ENCODE data around the gene SLC39A11. TPM values are rescaled to one million over a fixed set of nuclear protein-coding genes. Genes with fewer than 3 reads are reported as not detected.

SLC39A11 gene
- polyA plus RNA-seq, 12 donors: 7.7 to 12.9 (median 9.9) TPM; not detected in 1

GRCh38 chr17:72692676-72693075, 399.8 kb downstream of the SLC39A11 start:
- peak; percentile 27 for DNase-seq

DNA sequence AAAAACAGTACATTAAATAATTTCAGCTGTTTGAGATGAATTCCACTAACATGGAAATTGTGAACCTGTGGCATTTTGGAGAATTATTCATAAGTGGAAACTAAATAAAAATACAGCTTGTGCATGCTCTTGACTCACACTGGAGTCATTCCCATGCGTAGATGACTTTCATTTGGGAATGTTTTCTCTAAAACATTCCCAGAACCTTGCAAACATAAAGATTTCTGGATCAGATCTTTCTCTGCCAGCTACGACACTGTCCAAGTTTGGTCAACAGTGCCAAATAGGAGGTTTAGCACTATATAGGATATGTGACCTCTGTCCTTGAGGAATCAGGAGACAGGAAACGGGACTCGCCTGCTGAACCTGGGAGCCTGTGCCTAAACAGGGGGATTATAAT, 400.9 kb downstream of the SLC39A11 start:
- no peak for DNase-seq

DNA sequence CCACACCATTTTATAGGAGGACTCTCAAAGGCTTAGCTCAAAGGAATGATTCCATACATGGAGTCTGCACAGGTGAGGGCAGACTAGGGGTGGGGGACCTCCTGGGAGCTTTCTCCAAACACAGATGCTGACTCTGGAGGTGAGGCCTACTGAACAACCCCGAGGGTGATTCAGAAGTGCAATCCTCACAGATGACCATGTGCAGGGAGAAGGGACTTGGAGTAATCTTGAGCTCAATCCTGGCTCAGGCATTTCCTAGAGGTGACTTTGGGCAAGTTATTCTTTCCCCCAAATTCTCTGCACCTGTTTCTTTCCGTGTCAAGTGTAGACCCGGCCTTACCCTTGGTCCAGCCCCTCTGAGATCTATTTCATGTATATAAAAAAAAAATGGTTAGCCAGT, 401.5 kb downstream of the SLC39A11 start:
- no peak for DNase-seq

DNA sequence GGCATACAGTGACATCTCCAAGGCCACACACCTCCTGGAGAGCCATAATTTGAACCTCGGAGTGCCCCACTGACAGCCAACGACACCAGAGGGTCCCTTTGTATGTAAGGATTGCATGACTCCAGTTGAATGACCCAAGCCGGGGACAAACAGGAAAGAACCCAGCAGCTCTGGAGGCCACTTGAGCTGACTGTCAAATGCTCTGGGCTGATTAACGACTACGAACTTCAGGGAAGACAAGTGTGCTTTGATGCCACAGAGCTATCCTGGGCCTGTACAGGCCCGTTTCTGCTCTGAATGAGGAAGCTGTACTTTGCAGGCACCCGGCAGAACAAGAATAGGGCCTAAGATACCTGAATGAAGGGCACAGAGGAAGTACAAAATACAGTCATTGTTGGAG, 404.6 kb downstream of the SLC39A11 start:
- no peak for DNase-seq

GRCh38 chr17:72684405-72685020, 408.0 kb downstream of the SLC39A11 start:
- DNase-seq: no peak

DNA sequence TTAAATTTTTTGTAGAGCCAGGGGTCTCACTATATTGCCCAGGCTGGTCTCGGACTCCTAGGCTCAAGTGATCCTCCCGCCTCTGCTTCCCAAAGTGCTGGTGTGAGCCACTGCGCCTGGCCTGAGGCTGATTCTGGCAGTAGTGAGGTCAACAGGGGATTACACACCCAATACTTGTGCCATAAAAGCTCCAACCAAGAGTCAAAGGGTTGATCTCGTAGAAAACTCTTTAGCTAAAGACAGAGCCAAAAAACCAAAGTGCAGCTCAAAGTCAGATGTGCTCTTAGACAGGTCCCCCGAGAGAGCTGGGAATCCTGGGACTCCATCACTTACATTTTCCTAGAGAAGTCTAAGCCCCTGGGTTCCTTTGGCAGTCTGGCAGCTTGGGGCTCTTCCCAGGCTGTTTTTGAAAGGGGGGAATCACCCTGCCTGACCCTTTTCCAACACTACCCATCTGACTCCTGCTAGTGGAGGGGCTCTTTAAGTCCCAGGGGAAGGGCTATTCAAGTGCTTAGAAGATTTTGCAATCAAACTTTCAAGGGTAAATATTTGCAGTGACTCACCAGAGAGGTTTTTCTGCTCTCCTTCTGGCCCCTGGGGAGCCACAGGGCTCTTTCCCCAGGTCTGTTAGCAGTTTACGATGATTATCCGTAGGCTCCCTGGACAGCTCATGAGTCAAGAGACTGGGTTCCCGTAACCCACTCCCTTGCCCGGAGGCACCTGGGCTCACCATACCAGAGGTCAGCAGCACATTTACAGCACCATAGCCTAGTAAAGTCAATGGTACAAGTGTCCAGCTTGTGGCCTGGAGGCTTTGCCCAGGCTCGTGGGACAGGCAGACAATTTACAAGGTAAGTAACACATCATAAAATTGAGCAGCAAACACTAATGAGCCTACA, 408.7 kb downstream of the SLC39A11 start:
- DNase-seq: no peak

DNA sequence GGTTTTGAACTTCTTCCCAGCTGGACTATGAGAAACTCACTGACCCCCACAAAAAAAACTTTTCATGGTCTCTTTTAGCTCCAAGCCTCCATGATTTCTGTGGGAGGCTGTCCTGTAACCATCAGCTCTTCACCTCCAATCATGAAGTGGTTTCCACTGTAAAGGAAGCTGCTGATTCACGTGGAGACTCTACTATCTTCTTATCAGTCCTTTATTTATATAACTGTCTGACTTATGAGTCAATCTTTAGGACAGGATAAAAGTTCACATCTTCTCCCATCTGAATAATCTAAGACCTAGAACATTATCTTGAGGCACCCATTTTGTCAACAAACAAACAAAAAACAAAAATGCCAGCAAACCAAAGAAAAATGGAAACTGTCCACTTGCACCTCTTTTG, 409.9 kb downstream of the SLC39A11 start:
- no peak for DNase-seq

GRCh38 chr17:72681844-72682243, 410.6 kb downstream of the SLC39A11 start:
- DNase-seq: no peak

GRCh38 chr17:72677714-72678390, 414.6 kb downstream of the SLC39A11 start:
- DNase-seq: no peak

DNA sequence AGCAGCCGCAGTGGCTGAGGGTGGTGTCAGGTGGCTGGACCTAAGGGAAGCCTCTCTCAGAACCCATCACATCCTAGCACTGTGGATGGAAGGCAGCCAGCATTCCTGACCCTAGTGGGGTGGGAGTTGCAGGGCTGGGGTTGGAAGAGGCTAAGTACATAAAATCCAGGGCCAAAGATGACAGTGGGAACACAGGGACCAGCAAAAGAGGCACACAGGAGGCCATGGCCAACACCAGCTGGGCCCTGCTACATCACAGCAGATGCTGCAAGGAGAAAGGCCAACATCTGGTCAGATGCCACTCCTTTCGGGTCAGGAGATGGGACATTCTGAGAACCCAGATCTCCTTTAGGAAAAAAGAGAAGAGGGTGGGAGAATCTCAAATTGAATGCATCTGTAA, 415.4 kb downstream of the SLC39A11 start:
- no peak for DNase-seq

DNA sequence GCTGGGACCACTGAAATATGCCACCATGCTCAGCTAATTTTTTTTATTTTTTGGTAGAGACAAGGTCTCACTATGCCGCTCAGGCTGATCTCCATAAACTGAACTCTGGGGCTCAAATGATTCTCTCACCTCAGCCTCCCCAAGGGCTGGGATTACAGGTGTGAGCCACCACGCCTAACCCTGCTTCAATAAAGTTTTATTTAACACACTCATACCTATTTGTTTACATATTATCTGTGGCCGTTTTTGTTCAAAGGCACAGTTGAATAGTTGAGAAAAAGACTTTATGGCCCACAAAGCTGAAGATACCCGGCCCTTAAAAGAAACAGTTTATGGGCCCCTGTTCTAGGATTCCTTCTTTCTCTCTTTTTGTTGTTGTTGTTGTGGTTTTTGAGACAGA, 419.8 kb downstream of the SLC39A11 start:
- no peak for DNase-seq

GRCh38 chr17:72671016-72671415, 421.5 kb downstream of the SLC39A11 start:
- DNase-seq: no peak

- no peak for DNase-seq
Measured at GRCh38 chr17:72667096-72668063, 425.1 kb downstream of the SLC39A11 start.

DNA sequence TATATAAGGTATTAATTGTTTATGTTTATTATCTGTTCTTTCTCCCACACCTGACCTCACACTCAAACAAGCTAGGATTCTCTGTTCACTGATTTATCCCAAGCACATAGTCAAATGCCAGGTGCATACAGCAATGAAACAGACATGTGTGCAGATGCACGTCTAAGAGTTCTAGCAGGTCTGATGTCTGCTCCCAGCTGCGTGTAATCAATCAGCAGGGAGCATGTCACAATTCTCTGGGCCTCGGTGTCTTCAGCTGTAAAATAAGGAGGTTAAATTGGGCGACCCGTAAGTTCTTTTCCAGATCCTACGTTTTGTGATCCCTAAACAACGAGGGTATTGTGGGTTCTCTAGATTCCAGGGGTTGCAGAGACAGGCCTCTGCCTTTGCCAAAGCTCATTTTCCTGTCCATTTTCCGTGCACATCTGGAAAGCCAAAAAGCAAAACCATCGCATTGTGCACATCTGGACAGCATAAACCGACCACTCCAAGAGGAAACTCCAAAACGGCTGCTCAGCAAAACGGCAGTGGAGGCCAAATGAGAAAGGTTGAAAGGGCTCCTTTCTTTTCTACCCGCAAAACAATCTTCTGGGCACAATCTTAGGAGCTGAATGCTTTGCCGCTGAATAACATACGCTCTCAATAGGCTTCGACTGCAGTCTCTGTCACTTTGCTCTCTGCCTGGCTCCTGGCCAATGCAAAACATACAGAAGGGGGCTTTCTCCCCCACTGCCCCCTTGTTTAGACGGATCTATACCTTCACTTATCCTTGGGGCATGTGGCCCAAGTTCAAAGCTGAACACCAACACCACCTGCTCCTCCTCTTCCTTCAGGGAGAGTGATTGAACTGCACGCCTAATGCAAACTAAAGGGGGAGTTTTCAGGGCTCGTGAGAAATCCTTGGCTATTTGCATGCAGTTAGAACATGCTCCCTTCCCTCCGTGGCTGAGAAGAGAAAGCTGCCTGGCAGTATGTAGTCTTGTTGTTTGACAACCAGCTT, 426.3 kb downstream of the SLC39A11 start:
- peak; percentile 73 for DNase-seq

GRCh38 chr17:72662827-72663190, 429.7 kb downstream of the SLC39A11 start:
- no peak for DNase-seq

- no peak for DNase-seq
Measured at GRCh38 chr17:72661945-72662826, 430.3 kb downstream of the SLC39A11 start.

- no peak for DNase-seq
Measured at GRCh38 chr17:72661116-72661944, 431.2 kb downstream of the SLC39A11 start.

Measured in muscle of arm (tissue), 12 donors.